NAMALWA (cell line): Measurements from ENCODE around the gene STXBP1.

Experiments
- DNase-seq: peaks from one replicate; pipeline ENCODE4 v3.0.0-alpha.2; 2015; ENCODE audit warnings: low spot score

The STXBP1 gene

GRCh38 chr9:127693143-127693542 lies 81.1 kb downstream of the STXBP1 start:
- DNase-seq, result no peak

- no peak for DNase-seq
Measured at GRCh38 chr9:127693697-127694096, 81.6 kb downstream of the STXBP1 start.

- no peak for DNase-seq
Measured at GRCh38 chr9:127694890-127695720, 83.0 kb downstream of the STXBP1 start.

GRCh38 chr9:127697575-127697974 lies 85.5 kb downstream of the STXBP1 start:
- DNase-seq, result no peak

- no peak for DNase-seq
Measured at GRCh38 chr9:127698386-127698785, 86.3 kb downstream of the STXBP1 start.

- peak; percentile 69 for DNase-seq
Measured at GRCh38 chr9:127698985-127699670, 87.1 kb downstream of the STXBP1 start.

GRCh38 chr9:127700140-127700539 lies 88.1 kb downstream of the STXBP1 start:
- DNase-seq, result no peak

- peak; percentile 56 for DNase-seq
Measured at GRCh38 chr9:127700594-127701255, 88.6 kb downstream of the STXBP1 start.

- no peak for DNase-seq
Measured at GRCh38 chr9:127703289-127703946, 91.3 kb downstream of the STXBP1 start.

- DNase-seq, result no peak
Measured at GRCh38 chr9:127705577-127706379, 93.7 kb downstream of the STXBP1 start.

- DNase-seq, result no peak
Measured at GRCh38 chr9:127706836-127707241, 94.8 kb downstream of the STXBP1 start, which contains the start of gene CFAP157. Gene CFAP157 (plus strand): TSS chr9:127706988. CDS start chr9:127707032, 44 bp downstream.

GRCh38 chr9:127707766-127708165 lies 95.7 kb downstream of the STXBP1 start:
- DNase-seq, result peak; percentile 50

- DNase-seq, result no peak
Measured at GRCh38 chr9:127708952-127709587, 97.0 kb downstream of the STXBP1 start.

- no peak for DNase-seq
Measured at GRCh38 chr9:127710204-127710783, 98.2 kb downstream of the STXBP1 start.

GRCh38 chr9:127711226-127711701 lies 99.2 kb downstream of the STXBP1 start:
- peak; percentile 32 for DNase-seq

GRCh38 chr9:127711831-127712274 lies 99.8 kb downstream of the STXBP1 start:
- no peak for DNase-seq

GRCh38 chr9:127712371-127712770 lies 100.3 kb downstream of the STXBP1 start:
- DNase-seq, result no peak

- DNase-seq, result no peak
Measured at GRCh38 chr9:127712867-127713266, 100.8 kb downstream of the STXBP1 start.

GRCh38 chr9:127714020-127714750 lies 102.1 kb downstream of the STXBP1 start:
- no peak for DNase-seq
